Adipose tissue (tissue), 3 donors: Measurements from ENCODE around the gene GNPDA2. TPM values are rescaled to one million over a fixed set of nuclear protein-coding genes. Genes with fewer than 3 reads are reported as not detected.

Source experiments
- H3K27ac ChIP-seq: one replicate; pipeline ENCODE4 v1.5.1; 2013; ENCODE audit warnings: low read depth, low read length
- WGBS, 3 donors: extraction: QIAGEN DNeasy Blood & Tissue Kit; methylation state at CpG; one replicate each; pipeline ENCODE4 v1.1.7; 2013; 5-methylcytosine and 5-hydroxymethylcytosine counted together
- polyA plus RNA-seq, 3 donors: library from polyadenylated mRNA; stranded (reverse); fragments of 200-250 nt; gene quantifications; one replicate each; pipeline ENCODE4 v1.2.3, GENCODE V29; 2013
- donor health status: healthy with polysubstance abuse.
- donor health status: Bipolar disorder and iron deficiency.
- donor health status: healthy.

GNPDA2 gene
- polyA plus RNA-seq, 3 donors, result 4.5 to 9.9 (median 9.2) TPM

DNA sequence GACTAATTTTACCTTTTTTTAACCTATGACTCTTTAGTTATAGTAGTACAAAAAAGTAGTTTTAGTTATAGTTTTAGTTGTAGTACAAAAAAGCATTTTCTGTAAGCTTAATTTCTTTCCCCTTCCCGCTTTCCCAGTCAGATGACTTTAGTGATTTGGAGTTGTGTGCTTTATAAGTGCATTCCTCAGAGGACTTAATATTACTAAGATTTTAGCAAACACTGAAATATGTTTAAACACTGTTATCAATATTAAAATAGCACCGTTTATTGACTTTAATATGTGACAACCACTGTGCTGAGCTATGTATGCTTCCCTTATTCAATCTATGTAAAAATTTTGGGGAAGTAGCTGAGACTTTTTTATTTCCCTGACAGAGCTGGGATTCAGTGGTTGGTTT, 25.3 kb downstream of the GNPDA2 start:
- H3K27ac ChIP-seq, result no peak overlapping the region
- WGBS, 3 donors, result 50 to 83% (median 76%) methylated on average over 2 of the region's 2 CpGs

DNA sequence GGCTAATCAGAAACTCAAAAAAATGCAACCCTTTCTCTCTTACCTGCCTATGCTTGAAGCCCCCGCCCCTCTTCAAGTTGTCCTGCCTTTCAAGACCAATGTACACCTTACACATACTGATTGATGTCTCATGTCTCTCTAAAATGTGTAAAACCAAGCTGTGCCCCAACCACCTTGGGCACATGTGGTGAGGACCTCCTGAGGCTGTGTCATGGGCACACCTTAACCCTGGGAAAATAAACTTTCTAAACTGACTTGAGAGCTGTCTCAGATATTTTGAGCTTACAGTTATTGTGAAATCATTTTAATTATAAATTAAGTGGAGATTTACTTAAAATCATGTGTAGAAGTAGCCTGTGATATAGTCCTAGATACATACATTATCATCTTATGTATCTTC, 25.9 kb downstream of the GNPDA2 start:
- H3K27ac ChIP-seq, result no peak overlapping the region
- WGBS, 3 donors, result 93 to 100% (median 100%) methylated on average over 1 of the region's 1 CpG

DNA sequence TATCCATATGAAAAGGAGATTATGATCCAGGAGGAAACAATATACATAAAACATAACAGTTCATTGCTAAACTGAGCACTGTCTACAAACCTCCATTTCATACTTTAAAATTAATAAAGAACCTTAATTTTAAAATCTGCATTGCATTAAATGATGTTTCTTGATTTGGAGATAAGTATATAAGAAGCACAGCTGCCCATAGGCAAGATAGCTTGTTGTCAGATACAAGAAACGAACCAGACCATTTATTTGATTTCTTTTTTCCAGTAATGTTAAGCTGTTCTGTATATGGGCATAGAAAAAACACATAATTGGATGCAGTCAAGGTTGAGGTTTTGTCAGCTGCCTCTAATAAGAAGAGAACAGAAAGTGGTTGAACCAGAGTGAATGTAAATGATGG, 41.7 kb downstream of the GNPDA2 start:
- 87 to 96% (median 93%) methylated on average over 1 of the region's 1 CpG for WGBS, 3 donors

DNA sequence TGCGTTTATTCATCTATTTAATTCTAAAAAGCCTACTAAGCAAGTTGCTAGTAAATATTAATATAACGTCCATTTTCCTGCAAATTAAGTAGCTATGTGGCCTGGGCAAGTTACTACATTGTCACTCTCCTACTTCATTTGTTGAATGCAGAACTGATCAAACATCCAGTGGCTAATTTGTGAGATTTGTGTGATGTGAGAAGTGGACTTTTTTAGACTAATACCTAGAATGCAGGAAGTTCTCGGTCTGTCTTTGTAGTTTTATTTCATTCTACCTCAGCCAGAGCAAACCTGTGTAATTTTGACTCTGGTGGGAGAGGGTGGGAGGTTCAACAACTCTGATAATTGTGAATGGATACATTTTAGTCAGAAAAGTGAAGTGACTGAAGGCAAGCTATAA, 47.3 kb downstream of the GNPDA2 start:
- 2% methylated on average over 3 of the region's 3 CpGs for WGBS, 3 donors
- H3K27ac ChIP-seq, result no peak overlapping the region

More for the DNA sequence above, 41.7 kb downstream of the GNPDA2 start:
- no peak overlapping the region for H3K27ac ChIP-seq

DNA sequence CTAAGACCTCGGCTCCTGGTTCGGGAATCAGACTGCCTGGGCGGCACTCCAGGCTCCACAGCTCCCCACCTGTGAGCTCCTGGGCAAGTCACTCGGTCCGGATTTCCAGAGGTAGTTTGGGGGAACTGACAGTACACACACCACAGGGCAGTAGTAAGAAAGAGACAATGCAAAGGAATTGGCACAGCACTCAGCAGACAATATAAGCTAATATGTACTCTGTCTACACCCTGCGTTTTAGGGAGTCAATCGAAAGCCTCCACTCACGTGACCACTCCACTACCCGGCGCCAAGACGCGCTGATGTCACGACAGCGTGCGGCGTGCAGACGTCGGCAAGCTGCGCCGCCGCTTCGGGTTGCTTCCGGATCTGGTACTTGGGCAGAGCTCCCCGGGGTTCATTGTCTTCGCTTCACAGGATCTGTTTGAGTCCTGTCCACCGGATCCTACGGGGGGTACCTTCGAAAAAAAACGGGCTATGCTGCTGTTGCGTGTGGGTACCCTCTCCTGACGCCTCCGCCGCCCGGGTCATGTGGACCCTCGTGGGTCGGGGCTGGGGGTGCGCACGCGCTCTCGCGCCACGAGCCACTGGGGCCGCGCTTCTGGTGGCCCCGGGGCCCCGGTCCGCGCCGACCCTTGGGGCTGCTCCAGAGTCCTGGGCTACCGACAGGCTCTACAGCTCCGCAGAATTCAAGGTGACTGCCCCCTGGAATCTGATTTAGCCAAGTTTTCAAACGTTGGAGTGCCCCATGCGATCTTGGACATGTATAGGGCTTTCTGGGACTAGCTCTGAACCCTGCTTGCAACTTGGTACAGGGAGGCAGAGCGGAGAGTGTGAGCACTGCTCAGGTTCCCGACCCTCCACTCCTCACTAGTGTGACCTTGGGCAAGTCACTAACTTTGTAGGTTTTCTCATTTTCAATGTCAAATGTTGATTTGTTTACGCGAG, 48.0 kb downstream of the GNPDA2 start, which contains the start of gene GUF1:
TSS of gene GUF1 (plus strand) at position 327 of the 948 bp plus-strand sequence. CDS start at position 530, 203 bp downstream.
- WGBS, 3 donors, result 0 to 1% (median 1%) methylated on average over 56 to 57 of the region's 57 CpGs
- peak within 1 kb of the TSS; percentile 23 for H3K27ac ChIP-seq

DNA sequence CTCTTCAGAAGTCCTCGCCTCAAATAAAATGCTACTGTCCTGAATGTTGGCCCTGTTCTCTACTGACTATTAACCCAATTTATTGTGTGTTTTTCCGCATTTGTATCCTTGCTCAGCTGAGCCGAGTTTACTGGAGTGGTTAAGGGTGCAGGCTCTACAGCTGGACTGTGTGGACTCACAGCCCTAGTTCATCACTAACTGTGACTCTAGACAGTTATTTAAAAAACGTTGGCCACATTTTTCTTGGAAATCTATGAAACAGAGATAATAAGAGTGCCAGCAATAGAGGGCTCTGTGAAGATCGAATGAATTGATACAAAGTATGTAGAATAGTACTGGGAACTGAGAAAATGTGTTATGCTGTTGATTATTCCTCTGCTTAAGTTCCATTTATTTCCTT, 51.0 kb downstream of the GNPDA2 start:
- no peak overlapping the region for H3K27ac ChIP-seq
- WGBS, 3 donors, result 61 to 76% (median 69%) methylated on average over 5 of the region's 5 CpGs

DNA sequence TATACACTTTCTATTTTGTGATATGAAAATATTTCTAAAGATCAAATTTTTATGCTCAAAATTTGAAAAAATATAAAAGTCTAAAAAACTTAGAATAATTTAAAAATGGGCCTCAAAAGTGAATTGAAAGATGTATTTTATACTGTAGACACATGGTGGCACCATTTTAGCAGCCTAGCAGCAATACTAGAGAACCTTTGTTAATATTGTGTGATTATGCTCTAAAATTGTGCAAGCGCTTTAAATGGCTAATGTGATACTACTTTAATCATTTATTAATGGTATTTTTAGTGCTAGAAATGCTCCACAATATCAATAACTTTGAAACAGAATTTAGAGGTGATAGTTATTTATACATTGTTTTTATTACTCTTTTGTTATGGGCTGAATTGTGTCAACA, 51.9 kb downstream of the GNPDA2 start:
- 70 to 80% (median 79%) methylated on average over 1 of the region's 1 CpG for WGBS, 3 donors
- no peak overlapping the region for H3K27ac ChIP-seq

DNA sequence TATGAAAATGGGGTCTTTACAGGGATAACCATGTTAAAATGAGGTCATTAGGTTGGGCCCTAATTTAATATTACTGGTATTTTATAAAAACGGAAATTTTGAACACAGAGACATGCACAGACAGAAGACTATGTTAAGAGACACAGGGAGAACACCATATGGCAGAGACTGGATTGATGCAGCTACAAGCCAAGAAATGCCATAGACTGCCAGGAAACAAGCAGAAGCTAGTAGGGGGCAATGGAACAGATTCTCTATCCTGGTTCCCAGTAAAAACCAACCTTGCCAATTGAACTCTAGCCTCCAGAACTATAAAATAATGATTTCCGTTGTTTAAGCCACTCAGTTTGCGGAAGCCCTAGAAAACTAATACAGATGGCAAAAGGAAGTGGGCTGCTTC, 54.7 kb downstream of the GNPDA2 start:
- 86 to 89% (median 86%) methylated on average over 3 of the region's 3 CpGs for WGBS, 3 donors
- no peak overlapping the region for H3K27ac ChIP-seq

DNA sequence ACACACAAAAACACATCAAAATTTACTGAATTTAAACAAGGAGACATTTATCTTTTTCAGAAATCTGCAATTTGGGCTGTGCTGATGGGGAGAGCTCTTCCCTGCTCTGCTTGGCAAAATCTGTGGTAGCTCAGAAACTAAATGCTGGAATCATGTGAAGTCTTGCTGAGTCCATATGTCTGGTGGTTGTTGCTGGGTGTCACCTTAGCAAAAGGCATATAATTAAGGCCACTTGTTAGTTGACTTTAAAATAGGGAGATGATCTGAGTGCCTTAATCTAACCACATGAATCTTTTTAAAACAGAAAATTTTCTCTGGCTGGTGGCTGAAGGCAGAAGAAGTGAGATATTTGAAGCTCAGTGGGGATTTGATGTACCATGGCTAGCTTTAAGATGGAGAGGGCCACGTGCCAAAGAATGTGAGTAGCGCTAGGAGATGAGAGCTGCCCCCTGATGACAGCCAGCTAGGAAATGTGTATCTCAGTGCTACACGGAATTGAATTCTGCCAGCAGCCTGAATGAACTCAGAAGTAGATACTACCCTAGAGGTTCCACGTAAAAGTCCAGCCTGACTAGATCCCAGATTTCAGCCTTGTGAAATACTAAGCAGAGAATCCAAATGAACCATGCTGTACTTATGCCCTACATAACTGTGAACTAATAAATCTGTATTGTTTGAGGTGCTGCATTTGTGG, 55.7 kb downstream of the GNPDA2 start:
- H3K27ac ChIP-seq, result no peak overlapping the region
- WGBS, 3 donors, result 68 to 71% (median 68%) methylated on average over 4 of the region's 4 CpGs

DNA sequence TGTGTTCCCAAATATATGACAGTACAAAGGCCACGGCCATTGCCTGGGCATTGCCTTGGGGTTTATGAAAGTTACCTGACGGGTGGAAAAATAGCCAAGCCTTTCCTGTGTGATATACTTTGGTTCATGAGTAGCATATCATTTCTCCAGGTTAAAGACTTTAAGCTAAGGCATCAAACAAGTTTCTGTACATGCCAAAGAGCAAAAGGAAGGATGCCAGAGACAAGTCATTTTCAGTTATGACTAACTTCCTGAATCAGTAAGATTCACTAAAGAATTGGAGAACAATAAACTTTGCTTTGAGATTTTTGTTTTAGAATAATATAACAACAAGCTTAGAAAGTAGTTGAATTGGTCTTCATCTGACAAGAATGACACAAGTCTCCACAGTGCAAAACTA, 57.8 kb downstream of the GNPDA2 start:
- 37 to 49% (median 38%) methylated on average over 2 of the region's 2 CpGs for WGBS, 3 donors
- H3K27ac ChIP-seq, result no peak overlapping the region

DNA sequence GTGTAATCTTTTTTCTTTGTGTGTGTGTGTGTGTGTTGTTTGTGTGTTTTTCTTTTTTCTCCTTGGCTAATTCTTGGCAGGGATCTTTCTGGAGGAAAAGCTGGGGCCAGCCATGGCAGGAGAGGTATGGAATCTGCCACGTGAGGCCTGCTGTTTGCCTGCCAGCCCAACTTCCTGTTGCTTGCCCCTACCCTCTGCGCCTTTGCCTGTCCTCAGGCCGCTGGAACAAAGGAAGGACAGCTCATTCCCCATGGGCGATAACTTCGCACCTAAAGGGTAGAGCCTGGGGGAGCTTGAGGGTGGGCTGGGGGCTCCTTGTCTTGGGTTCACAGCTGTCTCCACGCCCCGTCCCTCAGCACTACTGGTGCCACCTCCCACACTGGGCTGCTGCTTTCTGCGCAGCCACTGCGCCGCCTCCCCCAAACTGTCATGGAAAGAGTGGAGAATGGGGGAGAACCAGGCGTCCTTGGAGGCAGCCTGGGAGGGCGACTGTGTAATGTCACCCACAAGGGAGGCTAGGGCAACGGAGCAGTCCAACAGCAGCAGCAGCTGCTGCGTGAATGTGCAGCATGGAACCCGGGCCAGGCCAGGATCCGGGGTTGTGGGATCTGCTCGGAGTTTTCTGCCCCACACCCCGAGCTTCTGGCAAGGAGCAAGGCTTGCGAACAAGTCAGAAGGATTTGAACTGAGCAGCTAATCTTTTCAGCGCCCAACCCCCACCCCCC, 62.7 kb downstream of the GNPDA2 start:
- 84 to 91% (median 87%) methylated on average over 20 of the region's 20 CpGs for WGBS, 3 donors
- no peak overlapping the region for H3K27ac ChIP-seq

DNA sequence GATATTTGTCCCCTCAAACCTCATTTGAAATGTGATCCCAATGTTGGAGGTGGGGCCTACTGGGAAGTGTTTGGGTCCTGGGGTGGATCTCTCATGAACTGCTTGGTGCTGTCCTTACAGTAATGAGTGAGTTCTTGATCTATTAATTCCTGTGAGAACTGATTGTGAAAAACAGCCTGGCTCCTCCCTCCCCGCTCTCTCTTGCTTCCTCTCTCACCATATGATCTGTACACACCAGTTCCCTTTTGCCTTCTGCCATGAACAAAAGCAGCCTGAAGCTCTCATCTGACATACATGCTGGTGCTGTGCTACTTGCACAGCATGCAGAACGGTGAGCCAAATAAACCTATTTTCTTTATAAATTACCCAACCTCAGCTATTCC, 63.7 kb downstream of the GNPDA2 start:
- WGBS, 3 donors, result 34 to 49% (median 38%) methylated on average over 2 of the region's 2 CpGs
- H3K27ac ChIP-seq, result no peak overlapping the region

DNA sequence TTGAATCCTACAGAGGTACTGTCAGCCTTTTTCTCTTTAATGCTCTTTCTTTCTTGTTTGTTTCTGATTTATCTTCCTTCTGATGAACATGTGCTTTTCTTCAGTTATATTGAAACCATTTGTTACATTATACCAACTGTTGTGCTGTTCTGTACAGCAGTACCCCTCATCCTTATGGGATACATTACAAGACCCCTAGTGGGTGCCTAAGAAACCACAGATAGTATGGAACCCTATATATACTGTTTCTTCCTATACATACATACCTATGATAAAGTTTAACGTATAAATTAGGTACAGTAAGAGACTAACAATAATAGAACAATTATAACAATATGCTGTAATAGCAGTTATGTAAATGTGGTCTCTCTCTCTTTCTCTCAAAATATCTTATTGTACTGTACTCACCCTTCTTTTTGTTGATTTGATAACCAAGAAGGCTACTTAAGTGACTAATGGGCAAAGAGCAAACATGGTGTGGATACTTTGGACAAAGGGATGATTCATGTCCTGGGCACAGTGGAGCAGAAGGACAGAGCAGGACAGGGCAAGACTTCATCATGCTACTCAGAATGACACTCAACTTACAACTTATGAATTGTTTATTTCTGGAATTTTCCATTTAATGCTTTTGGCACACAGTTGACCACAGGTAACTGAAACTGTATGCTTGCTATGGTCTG, 64.3 kb downstream of the GNPDA2 start:
- 79 to 98% (median 84%) methylated on average over 1 of the region's 1 CpG for WGBS, 3 donors
- no peak overlapping the region for H3K27ac ChIP-seq

DNA sequence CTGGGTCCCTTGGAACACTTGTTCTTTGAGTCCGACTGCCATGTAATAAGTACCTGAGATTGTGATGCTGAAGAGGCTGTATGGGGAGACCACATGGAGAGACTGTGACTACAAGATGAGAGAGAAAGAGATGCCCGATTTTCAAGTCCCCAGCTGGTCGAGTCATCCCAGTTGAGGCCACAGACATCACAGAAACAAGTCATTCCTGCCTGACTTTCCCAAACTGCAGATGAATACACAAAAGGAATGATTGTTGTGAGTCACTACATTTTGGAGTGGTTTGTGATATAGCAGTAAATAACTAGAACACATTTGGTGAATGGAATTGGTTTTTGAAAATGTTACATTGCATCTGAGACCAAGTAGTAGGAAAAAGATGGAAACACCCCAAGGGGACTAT, 66.0 kb downstream of the GNPDA2 start:
- 46 to 51% (median 50%) methylated on average over 3 of the region's 3 CpGs for WGBS, 3 donors
- no peak overlapping the region for H3K27ac ChIP-seq

DNA sequence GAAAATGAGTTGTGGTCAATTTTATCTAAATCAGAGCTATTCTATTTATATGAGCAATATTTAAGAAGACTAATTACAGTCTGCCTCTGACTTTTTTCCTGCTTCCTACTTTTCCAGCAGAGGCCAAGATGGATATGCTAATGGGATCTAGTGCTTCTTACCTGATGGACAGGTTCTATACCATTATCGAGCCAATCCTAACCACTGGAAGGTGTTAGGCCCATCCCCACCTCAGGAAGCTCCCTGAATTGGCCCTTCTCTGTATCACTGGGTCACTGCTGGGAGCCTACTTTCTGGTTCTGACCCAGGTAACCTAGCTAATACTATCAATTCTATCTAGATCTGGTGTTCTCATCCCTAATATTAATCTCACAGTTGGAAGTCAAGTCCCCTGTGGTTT, 74.4 kb downstream of the GNPDA2 start:
- H3K27ac ChIP-seq, result no peak overlapping the region
- 74 to 91% (median 90%) methylated on average over 1 of the region's 1 CpG for WGBS, 3 donors
